ENCODE measurements around the gene MRPS16. TPM values are rescaled to one million over a fixed set of nuclear protein-coding genes. Genes with fewer than 3 reads are reported as not detected.

The MRPS16 gene
- total RNA-seq, 4 donors from 2014 or later: 41.8 to 57.6 (median 53.1) TPM

DNA sequence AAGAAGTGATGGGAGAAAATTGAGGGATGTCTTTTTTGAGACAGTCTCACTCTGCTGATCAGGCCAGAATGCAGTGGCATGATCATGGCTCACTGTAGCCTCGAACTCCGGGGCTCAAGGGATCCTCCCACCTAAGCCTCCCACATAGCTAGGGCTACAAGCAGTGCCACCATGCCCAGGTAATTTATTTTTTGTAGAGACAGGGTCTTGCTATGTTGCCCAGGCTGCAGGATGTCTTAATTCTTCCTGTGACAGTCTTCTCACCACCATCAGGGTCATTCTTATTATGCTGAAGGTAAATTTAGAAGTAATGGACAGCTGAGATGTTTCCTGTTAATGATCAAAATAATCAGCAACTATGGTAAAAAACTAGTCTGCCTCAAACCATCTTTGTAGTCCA is 12.5 kb downstream of the MRPS16 start:
- peaks cover 31 to 32% of the 10 kb centered on the region in 2 donors for H3K36me3 ChIP-seq
- no peak for DNase-seq
- no peaks in the 10 kb centered on the region for H3K4me1 ChIP-seq
- WGBS, 2 donors: 97 to 100% methylated on average over 2 of the region's 2 CpGs
- TF ChIP-seq CTCF (IDR thresholded peaks at IDR 0.05): no peak
- H3K9me3 ChIP-seq: no peaks in the 10 kb centered on the region
- H3K27ac ChIP-seq: no peak overlapping the region
- no peak overlapping the region for H3K4me3 ChIP-seq (replicated peaks in 1 of 3)
- H3K27me3 ChIP-seq: no peaks in the 10 kb centered on the region
- intact Hi-C loops (cut with DNase I): no loop called here

- H3K4me1 ChIP-seq: no peaks in the 10 kb centered on the region
- DNase-seq: no peak
- no peaks in the 10 kb centered on the region for H3K9me3 ChIP-seq
- no peaks in the 10 kb centered on the region for H3K27me3 ChIP-seq
- H3K27ac ChIP-seq: no peak overlapping the region
- intact Hi-C loops (cut with DNase I): no loop called here
- WGBS, 2 donors: 88 to 94% methylated on average over 5 of the region's 5 CpGs
- peaks cover 35 to 36% of the 10 kb centered on the region in 2 donors for H3K36me3 ChIP-seq
- TF ChIP-seq CTCF (IDR thresholded peaks at IDR 0.05) (no peak), POLR2A (IDR thresholded peaks at IDR 0.05) (no peak)
- no peak overlapping the region for H3K4me3 ChIP-seq (replicated peaks in 1 of 3)
Measured at GRCh38 chr10:73238990-73239566, 13.4 kb downstream of the MRPS16 start.

DNA sequence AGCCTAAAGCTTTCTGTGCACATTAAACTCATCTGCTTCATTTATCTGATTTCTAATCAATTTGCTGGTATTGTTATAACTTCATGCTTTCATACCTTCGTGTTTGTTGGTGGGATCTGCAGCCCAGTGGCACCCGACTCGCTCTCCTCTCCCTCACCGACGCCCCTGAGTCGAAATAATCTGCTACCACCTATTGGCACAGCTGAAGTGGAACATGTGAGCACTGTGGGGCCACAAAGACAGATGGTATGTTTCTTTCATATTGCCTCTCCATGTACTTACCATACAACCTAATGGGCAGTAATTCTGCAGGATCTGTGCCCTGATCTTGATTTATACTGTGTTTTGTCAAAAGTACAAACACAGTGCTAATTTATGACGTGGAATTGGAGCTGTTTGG is 17.7 kb downstream of the MRPS16 start:
- H3K27ac ChIP-seq: no peak overlapping the region
- H3K4me1 ChIP-seq: no peaks in the 10 kb centered on the region
- H3K9me3 ChIP-seq: no peaks in the 10 kb centered on the region
- H3K27me3 ChIP-seq: no peaks in the 10 kb centered on the region
- TF ChIP-seq CTCF (IDR thresholded peaks at IDR 0.05) (no peak), POLR2A (IDR thresholded peaks at IDR 0.05) (no peak)
- no peak overlapping the region for H3K4me3 ChIP-seq (replicated peaks in 1 of 3)
- H3K36me3 ChIP-seq: peaks cover 17 to 18% of the 10 kb centered on the region in 2 donors
- 91 to 95% methylated on average over 7 of the region's 7 CpGs for WGBS, 2 donors
- intact Hi-C loops (cut with DNase I): no loop called here
- DNase-seq: no peak

DNA sequence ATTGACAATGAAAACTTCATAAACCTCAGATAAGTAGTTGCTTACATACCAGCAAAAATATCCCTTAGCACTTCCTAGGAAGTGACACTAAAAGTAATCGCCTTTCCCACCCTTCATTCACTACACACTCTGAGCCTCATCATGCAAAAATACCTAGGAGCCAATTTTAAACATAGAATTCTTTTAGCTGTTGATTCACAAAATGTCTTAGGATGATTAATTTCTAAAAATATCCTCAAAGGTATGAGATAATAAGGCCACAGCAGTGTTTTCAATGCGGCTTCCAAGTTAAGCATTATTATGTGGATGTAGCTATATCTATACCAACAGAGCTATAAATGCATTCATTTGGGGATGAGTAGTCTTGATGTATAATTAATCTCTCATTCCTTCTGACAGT is 18.6 kb downstream of the MRPS16 start:
- H3K4me3 ChIP-seq (replicated peaks in 1 of 3): no peak overlapping the region
- TF ChIP-seq CTCF (IDR thresholded peaks at IDR 0.05) (no peak), POLR2A (IDR thresholded peaks at IDR 0.05) (no peak)
- H3K27ac ChIP-seq: no peak overlapping the region
- no peaks in the 10 kb centered on the region for H3K9me3 ChIP-seq
- no peaks in the 10 kb centered on the region for H3K4me1 ChIP-seq
- no peaks in the 10 kb centered on the region for H3K27me3 ChIP-seq
- peaks cover 17 to 22% of the 10 kb centered on the region in 2 donors for H3K36me3 ChIP-seq
- WGBS, 2 donors: 89 to 96% methylated on average over 2 of the region's 2 CpGs
- intact Hi-C loops (cut with DNase I): no loop called here
- DNase-seq: no peak

DNA sequence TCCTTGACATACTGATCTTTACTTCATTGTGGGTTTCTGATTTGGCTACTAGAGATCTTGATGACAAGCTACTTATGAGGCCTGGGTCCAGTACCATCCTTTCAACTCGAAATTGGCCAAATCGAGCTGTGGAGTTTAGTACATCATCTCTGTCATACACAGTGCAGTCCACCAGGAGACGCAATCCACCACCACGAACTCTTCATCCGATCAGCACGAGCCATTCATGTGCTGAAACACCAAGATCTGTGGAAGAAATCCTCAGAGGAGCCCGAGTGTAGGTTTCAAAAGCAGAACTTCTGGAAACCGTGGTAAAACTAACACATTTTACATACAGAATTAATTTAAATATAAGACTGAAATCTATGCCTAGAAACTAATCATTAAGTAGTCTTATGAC is 19.6 kb downstream of the MRPS16 start:
- intact Hi-C loops (cut with DNase I): no loop called here
- TF ChIP-seq POLR2A (IDR thresholded peaks at IDR 0.05) (no peak), CTCF (IDR thresholded peaks at IDR 0.05) (no peak)
- no peaks in the 10 kb centered on the region for H3K4me1 ChIP-seq
- peaks cover 17 to 22% of the 10 kb centered on the region in 2 donors for H3K36me3 ChIP-seq
- no peaks in the 10 kb centered on the region for H3K27me3 ChIP-seq
- no peak overlapping the region for H3K4me3 ChIP-seq (replicated peaks in 1 of 3)
- WGBS, 2 donors: 90 to 92% methylated on average over 8 of the region's 8 CpGs
- H3K27ac ChIP-seq: no peak overlapping the region
- no peaks in the 10 kb centered on the region for H3K9me3 ChIP-seq
- DNase-seq: no peak
